Astrocyte (in vitro differentiated cells and primary cell): ENCODE results near the gene WNT3. TPM values are rescaled to one million over a fixed set of nuclear protein-coding genes. Genes with fewer than 3 reads are reported as not detected.

Source experiments
- DNase-seq: peaks from one replicate; pipeline ENCODE4 v3.0.0-alpha.2; 2010; ENCODE audit warnings: low read depth
- FAIRE-seq: peaks from 2 replicates; lab custom pipeline; 2011; peaks lifted over from hg19 to GRCh38; lab: Jason Lieb, UNC
- H2AFZ ChIP-seq: 2 replicates; pipeline ENCODE4 v1.6.0; 2012; ENCODE audit warnings: low read depth, low read length, inconsistent platforms
- H3K27ac ChIP-seq: 2 replicates; pipeline ENCODE4 v1.5.1; 2011; ENCODE audit warnings: low read depth, low read length, inconsistent platforms
- H3K27me3 ChIP-seq: 2 replicates; pipeline ENCODE4 v1.6.0; 2011; ENCODE audit warnings: low read length, inconsistent platforms; ENCODE audit not compliant: insufficient read depth
- H3K36me3 ChIP-seq: 2 replicates; pipeline ENCODE4 v1.5.1; 2011; ENCODE audit warnings: low read length, inconsistent platforms; ENCODE audit not compliant: insufficient read depth
- H3K4me1 ChIP-seq: 2 replicates; pipeline ENCODE4 v1.5.1; 2011; ENCODE audit warnings: low read length, inconsistent platforms; ENCODE audit not compliant: insufficient read depth
- H3K4me2 ChIP-seq: 2 replicates; pipeline ENCODE4 v1.6.0; 2012; ENCODE audit warnings: low read length, inconsistent platforms
- H3K4me3 ChIP-seq: 2 replicates; pipeline ENCODE4 v1.5.1; 2011; ENCODE audit warnings: low read depth, mild to moderate bottlenecking, low read length, inconsistent platforms; ENCODE audit not compliant: insufficient read depth
- H3K79me2 ChIP-seq: 2 replicates; pipeline ENCODE4 v1.6.0; 2012; ENCODE audit warnings: mild to moderate bottlenecking, low read length, inconsistent platforms; ENCODE audit not compliant: insufficient read depth
- H3K9ac ChIP-seq: 2 replicates; pipeline ENCODE4 v1.6.0; 2012; ENCODE audit warnings: mild to moderate bottlenecking, low read length, inconsistent platforms
- H3K9me3 ChIP-seq: 2 replicates; pipeline ENCODE4 v1.5.1; 2012; ENCODE audit warnings: low read depth, mild to moderate bottlenecking, low read length, inconsistent platforms; ENCODE audit not compliant: insufficient read depth
- H4K20me1 ChIP-seq: 2 replicates; pipeline ENCODE4 v1.6.0; 2012; ENCODE audit warnings: low read length, inconsistent platforms; ENCODE audit not compliant: insufficient read depth
- H3K27ac Mint-ChIP-seq: one replicate; pipeline ENCODE4 v1.8.0; 2021; ENCODE audit warnings: mild to moderate bottlenecking, mixed read lengths; ENCODE audit not compliant: unreplicated experiment
- H3K27me3 Mint-ChIP-seq: one replicate; pipeline ENCODE4 v1.8.0; 2021; ENCODE audit warnings: low read depth, mixed read lengths; ENCODE audit not compliant: unreplicated experiment
- H3K36me3 Mint-ChIP-seq: one replicate; pipeline ENCODE4 v1.8.0; 2021; ENCODE audit warnings: low read depth, mixed read lengths; ENCODE audit not compliant: unreplicated experiment
- H3K4me1 Mint-ChIP-seq: one replicate; pipeline ENCODE4 v1.8.0; 2021; ENCODE audit warnings: low read depth, mixed read lengths; ENCODE audit not compliant: unreplicated experiment
- H3K4me3 Mint-ChIP-seq: one replicate; pipeline ENCODE4 v1.8.0; 2021; ENCODE audit warnings: mild to moderate bottlenecking, moderate library complexity, mixed read lengths; ENCODE audit not compliant: unreplicated experiment
- H3K9me3 Mint-ChIP-seq: one replicate; pipeline ENCODE4 v1.8.0; 2021; ENCODE audit warnings: mild to moderate bottlenecking, mixed read lengths; ENCODE audit not compliant: unreplicated experiment
- CTCF ChIP-seq: IDR thresholded peaks from 2 replicates; pipeline ENCODE4 v1.5.1; 2011; ENCODE audit warnings: low read depth, mild to moderate bottlenecking, inconsistent platforms, low read length, moderate library complexity; ENCODE audit not compliant: insufficient read depth
- EZH2 ChIP-seq: IDR thresholded peaks from 2 replicates; pipeline ENCODE4 v1.6.1; 2012; ENCODE audit warnings: mild to moderate bottlenecking, low read length, inconsistent platforms; ENCODE audit not compliant: insufficient read depth
- total RNA-seq: library from RNA; stranded (reverse); gene quantifications from 2 replicates; pipeline ENCODE4 v1.2.1, GENCODE V29; 2021

Gene WNT3
- total RNA-seq, 1 donor from 2014 or later, result 2.4 TPM

GRCh38 chr17:46833840-46834208 is 15.3 kb upstream of the WNT3 start:
- H3K79me2 ChIP-seq, result no peaks in the 10 kb centered on the region
- no peak overlapping the region for H3K27ac ChIP-seq
- peaks cover 13% of the 10 kb centered on the region for H3K4me1 ChIP-seq
- no peaks in the 10 kb centered on the region for H3K9me3 ChIP-seq
- no peaks in the 10 kb centered on the region for H3K36me3 Mint-ChIP-seq
- peak overlapping the region; percentile 54 for H3K9ac ChIP-seq
- H2AFZ ChIP-seq, result peak overlapping the region; percentile 36
- no peak for FAIRE-seq
- H3K9me3 Mint-ChIP-seq, result no peaks in the 10 kb centered on the region
- no peak for TF ChIP-seq EZH2
- no peak for TF ChIP-seq CTCF
- H3K4me3 Mint-ChIP-seq, result no peak overlapping the region
- no peak overlapping the region for H3K27ac Mint-ChIP-seq
- H3K4me3 ChIP-seq, result no peak overlapping the region
- DNase-seq, result no peak
- peaks cover 10% of the 10 kb centered on the region for H3K4me1 Mint-ChIP-seq
- peaks cover 4% of the 10 kb centered on the region for H3K27me3 ChIP-seq
- H4K20me1 ChIP-seq, result no peaks in the 10 kb centered on the region
- peaks cover 37% of the 10 kb centered on the region for H3K27me3 Mint-ChIP-seq
- H3K36me3 ChIP-seq, result no peaks in the 10 kb centered on the region
- peak overlapping the region; percentile 39 for H3K4me2 ChIP-seq

- Histone ChIP-seq H3K36me3 (no peaks in the 10 kb centered on the region), H4K20me1 (no peaks in the 10 kb centered on the region), H3K27me3 (peaks cover 4% of the 10 kb centered on the region), H3K9me3 (no peaks in the 10 kb centered on the region), H3K27ac (no peak overlapping the region), H2AFZ (peak overlapping the region; percentile 36), H3K4me1 (peaks cover 13% of the 10 kb centered on the region), H3K9ac (peak overlapping the region; percentile 54), H3K4me2 (peak overlapping the region; percentile 39), H3K79me2 (no peaks in the 10 kb centered on the region), H3K4me3 (no peak overlapping the region)
- Mint-ChIP-seq H3K27me3 (peaks cover 41% of the 10 kb centered on the region), H3K27ac (peak overlapping the region; percentile 3), H3K4me3 (no peak overlapping the region), H3K4me1 (peaks cover 11% of the 10 kb centered on the region), H3K9me3 (no peaks in the 10 kb centered on the region), H3K36me3 (no peaks in the 10 kb centered on the region)
- DNase-seq (peak; percentile 77), FAIRE-seq (peak; percentile 67)
- no peak for TF ChIP-seq EZH2
- TF ChIP-seq CTCF, result no peak
Observed at GRCh38 chr17:46832945-46833839, 14.7 kb upstream of the WNT3 start.

- no peak overlapping the region for H3K4me2 ChIP-seq
Observed at GRCh38 chr17:46832331-46832821, 13.9 kb upstream of the WNT3 start.

More at GRCh38 chr17:46832331-46832821, 13.9 kb upstream of the WNT3 start:
- no peak overlapping the region for H3K9ac ChIP-seq
- peaks cover 39% of the 10 kb centered on the region for H3K27me3 Mint-ChIP-seq
- H3K4me1 ChIP-seq, result peaks cover 13% of the 10 kb centered on the region
- no peaks in the 10 kb centered on the region for H4K20me1 ChIP-seq
- H3K4me3 Mint-ChIP-seq, result no peak overlapping the region
- H3K27me3 ChIP-seq, result no peaks in the 10 kb centered on the region
- no peak for FAIRE-seq
- peaks cover 11% of the 10 kb centered on the region for H3K4me1 Mint-ChIP-seq
- DNase-seq, result no peak
- no peaks in the 10 kb centered on the region for H3K9me3 ChIP-seq
- no peak overlapping the region for H3K27ac Mint-ChIP-seq
- H3K36me3 ChIP-seq, result no peaks in the 10 kb centered on the region
- no peak for TF ChIP-seq CTCF
- TF ChIP-seq EZH2, result no peak
- no peaks in the 10 kb centered on the region for H3K36me3 Mint-ChIP-seq
- no peak overlapping the region for H3K4me3 ChIP-seq
- H3K9me3 Mint-ChIP-seq, result no peaks in the 10 kb centered on the region
- H3K79me2 ChIP-seq, result no peaks in the 10 kb centered on the region
- no peak overlapping the region for H2AFZ ChIP-seq
- no peak overlapping the region for H3K27ac ChIP-seq
